GM15510 (cell line): ENCODE data around the gene FBLN2.

Source experiments
- POLR2A ChIP-seq: IDR thresholded peaks from 3 replicates; pipeline ENCODE4 v1.6.1; 2011; ENCODE audit warnings: borderline replicate concordance; ENCODE audit not compliant: insufficient read length; ENCODE audit errors: extremely low read depth

FBLN2 gene

GRCh38 chr3:13538520-13539291 is 10.2 kb upstream of the FBLN2 start:
- TF ChIP-seq POLR2A: no peak

- TF ChIP-seq POLR2A: no peak
Measured at GRCh38 chr3:13539292-13539638, 9.7 kb upstream of the FBLN2 start.

- no peak for TF ChIP-seq POLR2A
Measured at GRCh38 chr3:13539671-13540070, 9.3 kb upstream of the FBLN2 start.

- no peak for TF ChIP-seq POLR2A
Measured at GRCh38 chr3:13540297-13540995, 8.5 kb upstream of the FBLN2 start.

GRCh38 chr3:13541691-13542090 is 7.2 kb upstream of the FBLN2 start:
- no peak for TF ChIP-seq POLR2A

- no peak for TF ChIP-seq POLR2A
Measured at GRCh38 chr3:13542142-13542541, 6.8 kb upstream of the FBLN2 start.

GRCh38 chr3:13543253-13543652 is 5.7 kb upstream of the FBLN2 start:
- no peak for TF ChIP-seq POLR2A

- no peak for TF ChIP-seq POLR2A
Measured at GRCh38 chr3:13544293-13544831, 4.6 kb upstream of the FBLN2 start.

- no peak for TF ChIP-seq POLR2A
Measured at GRCh38 chr3:13544951-13545651, 3.8 kb upstream of the FBLN2 start.

- TF ChIP-seq POLR2A: no peak
Measured at GRCh38 chr3:13545952-13546454, 2.9 kb upstream of the FBLN2 start.

GRCh38 chr3:13546667-13547171 is 2.2 kb upstream of the FBLN2 start:
- no peak for TF ChIP-seq POLR2A

- no peak for TF ChIP-seq POLR2A
Measured at GRCh38 chr3:13547591-13548371, 1.1 kb upstream of the FBLN2 start.

- no peak for TF ChIP-seq POLR2A
Measured at GRCh38 chr3:13549623-13550422, 898 bp downstream of the FBLN2 start.

GRCh38 chr3:13550423-13550690 is 1.4 kb downstream of the FBLN2 start:
- no peak for TF ChIP-seq POLR2A
